Transverse colon (tissue), 3 donors: ENCODE measurements around the gene GRB7.

Experiments
- CTCF ChIP-seq, 5 experiments: fragments of 200-600 bp in 3 of 5; fragments of 450-650 bp in 2 of 5; sonication (generic) in 3 of 5; IDR thresholded peaks; 1 replicate in 2 of 5; 2 replicates in 3 of 5; pipeline ENCODE4 v1.5.1; 2016 to 2017; ENCODE audit warnings: antibody characterized with exemption in 5 of 5, inconsistent platforms in 3 of 5, mild to moderate bottlenecking in 2 of 5, moderate library complexity in 1 of 5
- EP300 ChIP-seq: sonication (generic); formaldehyde crosslinking; IDR thresholded peaks from one replicate; pipeline ENCODE4 v1.6.1; 2017; ENCODE audit warnings: antibody characterized with exemption, low read depth

- no peak for TF ChIP-seq CTCF (IDR thresholded peaks at IDR 0.05)
- TF ChIP-seq EP300: no peak
These were observed 50.2 kb downstream of the GRB7 start for GRCh38 chr17:39787743-39788484.
